ENCODE data around the gene OR6K6. TPM values are rescaled to one million over a fixed set of nuclear protein-coding genes. Genes with fewer than 3 reads are reported as not detected.

OR6K6 gene
- total and polyA plus RNA-seq, 2 experiments from 2014 or later = not detected

GRCh38 chr1:158716335-158716734 lies 38.2 kb upstream of the OR6K6 start:
- Histone ChIP-seq H3K27me3 (no peaks in the 10 kb centered on the region), H3K4me3 (no peak overlapping the region), H3K9me3 (ENCODE audit: low read depth) (no peaks in the 10 kb centered on the region), H4K20me1 (ENCODE audit: insufficient read depth, poor library complexity, severe bottlenecking) (no peaks in the 10 kb centered on the region), H3K36me3 (replicated peaks; ENCODE audit: insufficient read depth, low read depth) (no peaks in the 10 kb centered on the region), H3K79me2 (no peaks in the 10 kb centered on the region), H2AFZ (no peak overlapping the region), H3K4me1 (ENCODE audit: insufficient read depth) (no peaks in the 10 kb centered on the region), H3K4me2 (no peak overlapping the region), H3K27ac (no peak overlapping the region), H3K9me2 (replicated peaks; ENCODE audit: insufficient read depth) (no peaks in the 10 kb centered on the region)
- 97% methylated on average over 1 of the region's 1 CpG for WGBS (ENCODE audit: low lambda C conversion rate, missing lambda C conversion rate)
- TF ChIP-seq EZH2 (IDR thresholded peaks at IDR 0.05; ENCODE audit: borderline replicate concordance) (no peak), EZH2phosphoT487 (IDR thresholded peaks at IDR 0.05; ENCODE audit: low read depth, severe bottlenecking, unreplicated experiment) (no peak), CTCF (IDR thresholded peaks at IDR 0.05; ENCODE audit: poor library complexity) (no peak)
- no peak for DNase-seq (ENCODE audit: low spot score)

GRCh38 chr1:158717344-158717743 lies 37.2 kb upstream of the OR6K6 start:
- no peaks in the 10 kb centered on the region for H3K27me3 ChIP-seq

GRCh38 chr1:158719664-158720063 lies 34.9 kb upstream of the OR6K6 start:
- WGBS (ENCODE audit: low lambda C conversion rate, missing lambda C conversion rate) = 84% methylated on average over 3 of the region's 3 CpGs
- H2AFZ ChIP-seq = no peak overlapping the region

More at GRCh38 chr1:158717344-158717743, 37.2 kb upstream of the OR6K6 start:
- TF ChIP-seq CTCF (IDR thresholded peaks at IDR 0.05; ENCODE audit: poor library complexity) = no peak
- no peak for TF ChIP-seq EZH2 (IDR thresholded peaks at IDR 0.05; ENCODE audit: borderline replicate concordance)
- no peak for TF ChIP-seq EZH2phosphoT487 (IDR thresholded peaks at IDR 0.05; ENCODE audit: low read depth, severe bottlenecking, unreplicated experiment)
- no peaks in the 10 kb centered on the region for H3K36me3 ChIP-seq (replicated peaks; ENCODE audit: insufficient read depth, low read depth)
- H3K4me3 ChIP-seq = no peak overlapping the region
- no peaks in the 10 kb centered on the region for H3K4me1 ChIP-seq (ENCODE audit: insufficient read depth)
- H3K4me2 ChIP-seq = no peak overlapping the region
- H3K9me2 ChIP-seq (replicated peaks; ENCODE audit: insufficient read depth) = no peaks in the 10 kb centered on the region
- WGBS (ENCODE audit: low lambda C conversion rate, missing lambda C conversion rate) = 92% methylated on average over 6 of the region's 6 CpGs
- DNase-seq (ENCODE audit: low spot score) = no peak
- no peak overlapping the region for H2AFZ ChIP-seq
- no peaks in the 10 kb centered on the region for H4K20me1 ChIP-seq (ENCODE audit: insufficient read depth, poor library complexity, severe bottlenecking)
- H3K79me2 ChIP-seq = no peaks in the 10 kb centered on the region
- no peaks in the 10 kb centered on the region for H3K9me3 ChIP-seq (ENCODE audit: low read depth)
- H3K27ac ChIP-seq = no peak overlapping the region

More at GRCh38 chr1:158719664-158720063, 34.9 kb upstream of the OR6K6 start:
- no peaks in the 10 kb centered on the region for H3K9me3 ChIP-seq (ENCODE audit: low read depth)
- H3K27ac ChIP-seq = no peak overlapping the region
- no peaks in the 10 kb centered on the region for H3K9me2 ChIP-seq (replicated peaks; ENCODE audit: insufficient read depth)
- no peak for DNase-seq (ENCODE audit: low spot score)
- TF ChIP-seq CTCF (IDR thresholded peaks at IDR 0.05; ENCODE audit: poor library complexity) = no peak
- TF ChIP-seq EZH2phosphoT487 (IDR thresholded peaks at IDR 0.05; ENCODE audit: low read depth, severe bottlenecking, unreplicated experiment) = no peak
- TF ChIP-seq EZH2 (IDR thresholded peaks at IDR 0.05; ENCODE audit: borderline replicate concordance) = no peak
- no peak overlapping the region for H3K4me3 ChIP-seq
- no peaks in the 10 kb centered on the region for H3K36me3 ChIP-seq (replicated peaks; ENCODE audit: insufficient read depth, low read depth)
- no peaks in the 10 kb centered on the region for H3K79me2 ChIP-seq
- H3K27me3 ChIP-seq = no peaks in the 10 kb centered on the region
- no peak overlapping the region for H3K4me2 ChIP-seq
- no peaks in the 10 kb centered on the region for H4K20me1 ChIP-seq (ENCODE audit: insufficient read depth, poor library complexity, severe bottlenecking)
- H3K4me1 ChIP-seq (ENCODE audit: insufficient read depth) = no peaks in the 10 kb centered on the region

Data from hepatocyte (in vitro differentiated cells).